Measurements from ENCODE around the gene FGF12.

The FGF12 gene

DNA sequence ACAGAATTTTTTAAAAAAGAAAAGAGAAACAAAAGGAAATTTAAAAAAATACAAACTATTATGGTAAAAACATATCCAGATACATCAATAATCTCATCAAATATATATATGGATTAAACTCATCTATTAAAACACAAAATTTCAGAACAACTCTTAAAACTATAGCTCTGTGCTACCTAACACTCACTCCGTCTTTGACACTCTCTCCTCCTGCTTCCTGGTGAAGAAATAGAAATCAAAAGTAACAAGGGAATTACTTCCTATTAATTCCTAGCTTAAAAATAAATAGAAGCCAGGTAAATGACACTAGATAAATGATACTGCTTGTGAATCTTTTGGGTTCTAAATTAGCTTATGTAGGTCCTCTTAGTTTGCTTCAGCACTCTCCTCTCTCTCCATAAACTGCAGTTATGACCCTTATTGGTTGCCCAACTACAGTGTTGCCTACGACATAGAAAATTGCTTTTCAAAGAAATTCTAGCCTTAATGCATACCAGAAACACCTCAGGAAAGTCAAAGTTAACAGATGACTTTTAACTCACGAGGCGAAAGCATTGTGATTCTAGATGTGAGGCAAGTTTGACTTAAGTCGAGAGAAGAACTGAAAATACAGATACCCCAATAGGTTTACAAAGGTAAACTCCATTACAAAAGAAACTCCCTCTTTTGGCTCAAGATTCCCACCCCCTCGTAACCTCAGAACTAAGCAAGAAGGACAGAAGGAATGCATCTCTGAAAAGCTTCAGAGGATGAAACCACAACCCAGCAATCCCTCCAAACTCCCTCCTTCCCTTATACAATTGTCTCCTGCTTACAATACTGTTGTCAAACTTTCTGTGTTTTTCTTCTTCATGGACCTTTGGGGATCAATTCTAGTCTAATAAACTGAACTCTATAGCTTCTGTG is 394.7 kb downstream of the FGF12 start:
- Histone ChIP-seq H3K4me1 (ENCODE audit: control insufficient read depth, insufficient read depth, low read length) (no peaks in the 10 kb centered on the region), H3K9ac (ENCODE audit: low read length) (no peak overlapping the region), H3K36me3 (ENCODE audit: control insufficient read depth, insufficient read depth, low read length) (no peaks in the 10 kb centered on the region), H3K27ac (ENCODE audit: low read depth, low read length) (no peak overlapping the region), H3K27me3 (ENCODE audit: control insufficient read depth, insufficient read depth, low read length) (no peaks in the 10 kb centered on the region), H3K4me3 (ENCODE audit: low read length) (no peak overlapping the region)

DNA sequence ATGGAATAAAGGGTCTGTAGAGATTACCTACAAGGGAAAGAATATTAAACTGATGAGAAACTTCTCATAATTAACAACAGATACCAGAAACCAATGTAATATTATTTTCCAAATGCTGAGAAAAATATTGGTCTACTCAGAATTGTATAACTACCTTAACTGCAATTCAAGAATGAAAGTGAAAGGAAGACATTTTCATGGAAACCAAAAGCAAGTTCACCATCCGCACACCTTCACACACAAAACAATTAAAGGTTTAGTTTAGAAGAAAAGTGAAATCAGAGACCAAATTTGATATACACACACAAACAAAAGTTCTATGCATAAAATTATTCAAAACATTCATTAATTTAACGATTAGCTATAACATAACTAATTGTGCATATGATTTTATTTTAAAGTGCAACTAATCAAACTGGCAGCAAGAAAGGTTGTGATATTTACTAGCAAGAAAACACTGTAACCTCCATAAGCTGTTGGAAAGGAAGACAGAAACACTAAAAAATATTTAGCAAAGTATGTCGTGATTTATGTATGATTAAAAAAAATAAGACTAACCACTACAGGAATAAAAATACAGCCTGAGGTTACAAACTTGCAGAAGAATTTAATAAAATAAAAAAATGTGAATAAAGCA is 395.5 kb downstream of the FGF12 start:
- no peaks in the 10 kb centered on the region for H3K4me1 ChIP-seq (ENCODE audit: control insufficient read depth, insufficient read depth, low read length)
- H3K36me3 ChIP-seq (ENCODE audit: control insufficient read depth, insufficient read depth, low read length): no peaks in the 10 kb centered on the region
- no peaks in the 10 kb centered on the region for H3K27me3 ChIP-seq (ENCODE audit: control insufficient read depth, insufficient read depth, low read length)
- H3K4me3 ChIP-seq (ENCODE audit: low read length): no peak overlapping the region
- no peak overlapping the region for H3K9ac ChIP-seq (ENCODE audit: low read length)
- H3K27ac ChIP-seq (ENCODE audit: low read depth, low read length): no peak overlapping the region

DNA sequence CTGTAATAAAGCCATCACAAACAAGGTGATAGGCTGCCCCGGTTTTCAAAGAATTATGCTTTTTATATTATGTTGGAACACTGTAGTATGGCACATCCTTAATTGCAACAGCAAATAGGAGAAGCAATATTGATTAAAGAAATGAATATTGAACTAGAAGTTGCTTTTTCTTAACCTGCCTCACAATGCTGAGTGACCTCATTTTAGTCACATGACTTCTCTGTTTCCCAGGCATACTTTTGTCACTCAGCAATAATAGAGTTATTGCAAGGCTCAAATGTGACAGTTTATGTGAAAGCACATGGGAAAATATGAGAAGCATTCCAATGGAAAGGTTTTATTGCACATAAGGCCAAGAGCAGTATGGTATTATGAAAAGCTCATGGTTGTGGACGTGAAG is 400.7 kb downstream of the FGF12 start:
- Histone ChIP-seq H3K9ac (ENCODE audit: low read length) (no peak overlapping the region), H3K36me3 (ENCODE audit: control insufficient read depth, insufficient read depth, low read length) (no peaks in the 10 kb centered on the region), H3K4me1 (ENCODE audit: control insufficient read depth, insufficient read depth, low read length) (no peaks in the 10 kb centered on the region), H3K27me3 (ENCODE audit: control insufficient read depth, insufficient read depth, low read length) (no peaks in the 10 kb centered on the region), H3K27ac (ENCODE audit: low read depth, low read length) (no peak overlapping the region), H3K4me3 (ENCODE audit: low read length) (no peak overlapping the region)

DNA sequence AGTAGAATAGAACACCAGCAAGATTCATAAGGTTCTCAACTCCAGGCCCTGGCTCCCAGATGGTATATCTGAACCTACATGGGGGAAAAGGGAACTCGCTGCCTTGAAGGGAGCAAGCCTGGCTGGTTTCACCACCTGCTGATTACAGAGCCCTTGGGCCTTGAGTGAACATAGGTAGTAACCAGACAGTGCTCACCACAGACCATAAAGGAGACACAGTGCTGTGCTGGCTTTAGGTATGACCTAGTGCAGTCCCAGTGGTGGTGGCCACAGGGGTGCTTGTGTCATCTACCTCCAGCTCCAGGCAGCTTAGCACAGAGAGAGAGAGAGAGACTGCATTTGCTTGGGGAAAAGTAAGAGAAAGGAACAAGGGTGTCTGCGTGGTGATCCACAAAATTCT is 409.8 kb downstream of the FGF12 start:
- H3K4me1 ChIP-seq (ENCODE audit: control insufficient read depth, insufficient read depth, low read length): no peaks in the 10 kb centered on the region
- H3K36me3 ChIP-seq (ENCODE audit: control insufficient read depth, insufficient read depth, low read length): no peaks in the 10 kb centered on the region
- H3K27ac ChIP-seq (ENCODE audit: low read depth, low read length): no peak overlapping the region
- no peaks in the 10 kb centered on the region for H3K27me3 ChIP-seq (ENCODE audit: control insufficient read depth, insufficient read depth, low read length)
- no peak overlapping the region for H3K4me3 ChIP-seq (ENCODE audit: low read length)
- H3K9ac ChIP-seq (ENCODE audit: low read length): no peak overlapping the region

DNA sequence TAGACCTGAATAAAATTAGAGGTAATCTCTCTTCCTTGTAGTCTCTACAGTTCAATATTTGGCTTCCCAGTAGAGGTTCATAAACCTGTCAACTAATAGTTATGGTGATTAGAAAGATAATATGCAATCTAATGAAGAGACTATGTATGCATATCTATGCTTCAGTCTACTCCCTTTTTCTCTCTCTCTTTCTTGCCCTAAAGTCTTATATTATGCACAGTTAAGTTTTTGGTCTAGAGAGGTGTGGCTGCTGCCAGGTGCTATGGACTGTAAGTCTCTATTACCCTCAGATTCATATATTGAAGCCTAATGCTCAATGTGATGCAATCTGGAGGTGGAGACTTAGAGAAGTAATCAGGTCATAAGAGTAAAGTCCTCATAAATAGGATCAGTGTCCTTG is 413.7 kb downstream of the FGF12 start:
- H3K4me3 ChIP-seq (ENCODE audit: low read length): no peak overlapping the region
- H3K4me1 ChIP-seq (ENCODE audit: control insufficient read depth, insufficient read depth, low read length): no peaks in the 10 kb centered on the region
- H3K9ac ChIP-seq (ENCODE audit: low read length): no peak overlapping the region
- no peak overlapping the region for H3K27ac ChIP-seq (ENCODE audit: low read depth, low read length)
- H3K36me3 ChIP-seq (ENCODE audit: control insufficient read depth, insufficient read depth, low read length): no peaks in the 10 kb centered on the region
- no peaks in the 10 kb centered on the region for H3K27me3 ChIP-seq (ENCODE audit: control insufficient read depth, insufficient read depth, low read length)

DNA sequence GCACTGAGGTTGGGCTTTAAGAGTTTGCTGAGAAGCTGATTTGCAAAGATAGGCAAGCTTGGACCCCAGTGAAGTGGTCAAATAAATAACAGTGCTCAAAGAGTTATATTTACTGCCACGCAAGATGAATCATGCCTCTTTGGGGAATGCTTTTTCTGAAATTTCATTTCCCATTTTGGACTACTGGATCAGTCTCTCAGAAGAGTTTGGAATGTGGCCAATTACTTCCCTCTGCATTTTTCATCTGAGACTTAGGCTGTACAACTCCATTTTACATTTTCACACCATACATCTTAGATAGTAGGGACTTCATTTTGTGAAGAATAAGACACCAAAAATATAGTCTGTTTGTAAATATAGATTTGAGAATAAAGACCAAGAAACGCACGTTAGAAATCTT is 419.7 kb downstream of the FGF12 start:
- no peak overlapping the region for H3K27ac ChIP-seq (ENCODE audit: low read depth, low read length)
- no peak overlapping the region for H3K4me3 ChIP-seq (ENCODE audit: low read length)
- no peaks in the 10 kb centered on the region for H3K27me3 ChIP-seq (ENCODE audit: control insufficient read depth, insufficient read depth, low read length)
- no peak overlapping the region for H3K9ac ChIP-seq (ENCODE audit: low read length)
- H3K36me3 ChIP-seq (ENCODE audit: control insufficient read depth, insufficient read depth, low read length): no peaks in the 10 kb centered on the region
- H3K4me1 ChIP-seq (ENCODE audit: control insufficient read depth, insufficient read depth, low read length): no peaks in the 10 kb centered on the region

DNA sequence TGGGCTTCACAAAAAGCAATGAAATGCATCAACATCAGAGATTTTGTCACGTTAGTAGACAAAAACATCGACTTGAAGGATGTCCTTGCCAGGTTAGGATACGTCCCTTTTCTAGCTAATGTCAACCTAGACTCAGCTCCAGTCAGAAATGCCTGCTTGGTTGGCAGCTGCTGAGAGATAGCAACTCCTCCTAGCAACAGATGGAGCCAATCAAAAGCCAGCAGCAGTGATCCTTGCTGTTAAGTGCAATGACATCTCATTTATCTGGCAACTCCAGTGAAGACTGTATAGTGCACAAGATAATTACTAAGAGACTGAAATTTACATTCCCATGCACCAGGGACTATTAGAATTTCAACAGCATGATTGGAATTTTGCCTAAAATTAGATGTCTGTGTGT is 424.1 kb downstream of the FGF12 start:
- Histone ChIP-seq H3K27me3 (ENCODE audit: control insufficient read depth, insufficient read depth, low read length) (no peaks in the 10 kb centered on the region), H3K36me3 (ENCODE audit: control insufficient read depth, insufficient read depth, low read length) (no peaks in the 10 kb centered on the region), H3K27ac (ENCODE audit: low read depth, low read length) (no peak overlapping the region), H3K4me3 (ENCODE audit: low read length) (no peak overlapping the region), H3K4me1 (ENCODE audit: control insufficient read depth, insufficient read depth, low read length) (no peaks in the 10 kb centered on the region), H3K9ac (ENCODE audit: low read length) (no peak overlapping the region)

DNA sequence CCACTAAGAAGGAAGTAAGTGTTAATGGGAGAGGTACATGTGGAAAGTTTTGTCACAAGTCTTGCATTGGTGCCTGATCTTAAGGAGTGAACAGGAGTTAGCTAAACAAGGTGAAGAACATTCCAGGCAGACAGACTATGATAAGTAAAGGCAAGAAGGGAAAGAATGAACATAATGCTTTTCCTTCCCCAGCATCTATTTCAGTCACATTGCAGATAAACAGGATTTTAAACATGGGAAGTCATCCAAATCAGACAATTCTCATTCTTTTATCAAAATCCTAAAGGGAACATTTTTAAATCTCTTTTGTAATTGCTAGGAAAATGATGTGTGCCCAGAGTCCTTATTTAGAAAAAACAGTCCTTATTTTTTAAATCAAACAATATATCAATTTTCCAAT is 424.6 kb downstream of the FGF12 start:
- no peaks in the 10 kb centered on the region for H3K4me1 ChIP-seq (ENCODE audit: control insufficient read depth, insufficient read depth, low read length)
- H3K36me3 ChIP-seq (ENCODE audit: control insufficient read depth, insufficient read depth, low read length): no peaks in the 10 kb centered on the region
- no peak overlapping the region for H3K27ac ChIP-seq (ENCODE audit: low read depth, low read length)
- no peak overlapping the region for H3K9ac ChIP-seq (ENCODE audit: low read length)
- H3K4me3 ChIP-seq (ENCODE audit: low read length): no peak overlapping the region
- no peaks in the 10 kb centered on the region for H3K27me3 ChIP-seq (ENCODE audit: control insufficient read depth, insufficient read depth, low read length)

DNA sequence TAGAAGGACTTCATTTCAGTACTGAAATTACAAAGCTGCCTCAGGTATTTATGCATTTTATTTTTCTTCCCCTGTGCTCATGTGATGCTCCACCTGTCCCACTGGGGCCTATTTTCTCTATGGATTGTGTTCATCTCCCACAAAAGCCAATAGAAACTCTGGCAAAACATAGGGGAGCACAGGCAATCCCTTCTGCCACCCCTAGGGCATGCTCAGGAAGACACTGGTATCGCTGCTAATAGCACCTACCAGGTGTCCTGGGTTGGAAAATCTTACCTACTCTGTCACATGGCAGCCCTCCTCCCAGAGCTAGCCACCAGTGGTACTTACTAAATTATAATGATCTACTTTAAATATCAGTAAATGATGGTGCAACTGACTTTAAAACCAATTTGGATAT is 427.4 kb downstream of the FGF12 start:
- no peaks in the 10 kb centered on the region for H3K27me3 ChIP-seq (ENCODE audit: control insufficient read depth, insufficient read depth, low read length)
- no peak overlapping the region for H3K27ac ChIP-seq (ENCODE audit: low read depth, low read length)
- H3K4me3 ChIP-seq (ENCODE audit: low read length): no peak overlapping the region
- no peaks in the 10 kb centered on the region for H3K36me3 ChIP-seq (ENCODE audit: control insufficient read depth, insufficient read depth, low read length)
- no peak overlapping the region for H3K9ac ChIP-seq (ENCODE audit: low read length)
- H3K4me1 ChIP-seq (ENCODE audit: control insufficient read depth, insufficient read depth, low read length): no peaks in the 10 kb centered on the region

DNA sequence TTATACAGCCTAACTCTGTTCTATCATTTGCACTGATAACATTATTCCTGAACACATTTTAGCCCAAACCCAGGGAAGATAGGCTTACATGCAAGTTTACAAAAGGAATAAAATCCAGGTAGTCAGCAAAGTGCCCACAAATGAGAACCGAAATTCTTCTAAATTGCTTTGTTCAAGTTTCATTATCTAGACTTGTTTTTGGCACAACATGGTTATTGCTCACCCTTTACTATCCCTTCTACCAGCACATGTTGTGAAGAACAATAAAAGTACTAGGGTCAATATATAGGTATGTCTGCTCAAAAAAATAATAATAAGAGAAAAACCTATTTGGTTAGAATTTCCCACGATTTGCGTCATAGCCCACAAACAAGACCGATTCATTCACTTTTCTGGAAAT is 430.5 kb downstream of the FGF12 start:
- Histone ChIP-seq H3K27ac (ENCODE audit: low read depth, low read length) (no peak overlapping the region), H3K36me3 (ENCODE audit: control insufficient read depth, insufficient read depth, low read length) (no peaks in the 10 kb centered on the region), H3K27me3 (ENCODE audit: control insufficient read depth, insufficient read depth, low read length) (no peaks in the 10 kb centered on the region)

DNA sequence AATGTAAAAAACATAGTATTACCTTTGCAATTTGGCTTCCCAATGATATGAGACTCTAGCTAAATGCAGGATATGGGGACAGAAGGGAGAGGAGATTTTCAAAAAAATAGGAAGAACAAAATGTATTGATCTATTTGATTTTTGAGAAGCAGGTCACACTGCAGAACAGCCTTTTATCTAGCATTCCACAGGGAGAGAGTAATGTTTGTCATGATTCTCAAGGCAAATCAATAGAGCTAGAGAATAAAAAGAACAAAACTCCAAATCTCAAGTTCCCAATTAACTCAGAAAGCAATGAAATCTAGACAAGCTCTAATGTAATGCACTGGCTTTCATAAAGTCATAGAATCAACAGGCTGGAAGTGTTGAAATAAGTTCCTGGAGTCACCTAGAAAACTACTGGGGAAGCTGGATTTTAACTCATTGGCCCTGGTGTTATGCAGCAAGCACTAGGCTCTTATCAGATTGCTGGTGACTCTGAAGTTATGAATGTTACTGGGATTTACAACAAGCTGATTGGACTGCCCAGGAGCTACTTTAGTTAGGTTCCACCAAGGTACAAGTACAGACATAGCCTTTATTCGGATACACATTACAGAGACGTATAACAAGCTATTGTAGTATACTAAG is 442.8 kb downstream of the FGF12 start:
- H3K4me1 ChIP-seq (ENCODE audit: control insufficient read depth, insufficient read depth, low read length): no peaks in the 10 kb centered on the region
- no peak overlapping the region for H3K4me3 ChIP-seq (ENCODE audit: low read length)
- no peaks in the 10 kb centered on the region for H3K36me3 ChIP-seq (ENCODE audit: control insufficient read depth, insufficient read depth, low read length)
- H3K27ac ChIP-seq (ENCODE audit: low read depth, low read length): no peak overlapping the region
- H3K27me3 ChIP-seq (ENCODE audit: control insufficient read depth, insufficient read depth, low read length): no peaks in the 10 kb centered on the region
- no peak overlapping the region for H3K9ac ChIP-seq (ENCODE audit: low read length)

More for the DNA sequence above, 430.5 kb downstream of the FGF12 start:
- no peaks in the 10 kb centered on the region for H3K4me1 ChIP-seq (ENCODE audit: control insufficient read depth, insufficient read depth, low read length)
- no peak overlapping the region for H3K9ac ChIP-seq (ENCODE audit: low read length)
- no peak overlapping the region for H3K4me3 ChIP-seq (ENCODE audit: low read length)

DNA sequence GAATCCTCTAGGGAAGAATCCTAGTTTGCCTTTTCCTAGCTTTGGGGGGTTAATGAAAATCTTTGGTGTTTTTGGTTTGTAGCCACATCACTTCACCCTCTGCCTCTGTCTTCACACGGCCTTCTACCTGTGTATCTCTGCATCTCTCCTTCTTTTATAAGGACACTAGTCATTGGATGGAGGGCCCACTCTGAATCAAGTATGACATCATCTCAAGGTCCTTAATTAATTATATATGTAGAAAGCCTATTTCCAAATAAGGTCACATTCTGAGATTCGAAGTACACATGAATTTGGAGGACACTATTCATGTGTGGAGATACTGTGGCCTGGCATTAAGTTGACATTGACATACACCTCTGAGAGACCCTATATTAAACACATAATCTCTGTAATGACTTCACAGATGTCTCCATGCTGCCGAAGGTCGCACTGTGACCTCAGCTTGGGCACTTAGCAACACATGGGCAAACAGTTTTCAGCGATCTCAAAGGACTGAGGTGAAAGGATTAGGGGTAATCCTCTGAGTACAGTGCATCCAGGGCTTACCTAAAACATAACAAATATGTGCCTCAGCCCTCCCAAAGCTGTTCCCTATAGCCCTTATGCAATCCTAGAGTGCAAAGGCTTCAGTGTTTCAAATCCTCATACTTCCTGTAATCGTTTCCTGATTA is 446.0 kb downstream of the FGF12 start:
- no peaks in the 10 kb centered on the region for H3K4me1 ChIP-seq (ENCODE audit: control insufficient read depth, insufficient read depth, low read length)
- no peaks in the 10 kb centered on the region for H3K27me3 ChIP-seq (ENCODE audit: control insufficient read depth, insufficient read depth, low read length)
- H3K9ac ChIP-seq (ENCODE audit: low read length): no peak overlapping the region
- no peaks in the 10 kb centered on the region for H3K36me3 ChIP-seq (ENCODE audit: control insufficient read depth, insufficient read depth, low read length)
- no peak overlapping the region for H3K4me3 ChIP-seq (ENCODE audit: low read length)
- no peak overlapping the region for H3K27ac ChIP-seq (ENCODE audit: low read depth, low read length)

Data from rectal smooth muscle tissue (tissue), 1 donor.